Measurements from ENCODE around the gene ZBTB8OS. TPM values are rescaled to one million over a fixed set of nuclear protein-coding genes. Genes with fewer than 3 reads are reported as not detected.

Gene ZBTB8OS
- total RNA-seq, 2 donors from 2014 or later = 12.5 to 22.7 TPM

DNA sequence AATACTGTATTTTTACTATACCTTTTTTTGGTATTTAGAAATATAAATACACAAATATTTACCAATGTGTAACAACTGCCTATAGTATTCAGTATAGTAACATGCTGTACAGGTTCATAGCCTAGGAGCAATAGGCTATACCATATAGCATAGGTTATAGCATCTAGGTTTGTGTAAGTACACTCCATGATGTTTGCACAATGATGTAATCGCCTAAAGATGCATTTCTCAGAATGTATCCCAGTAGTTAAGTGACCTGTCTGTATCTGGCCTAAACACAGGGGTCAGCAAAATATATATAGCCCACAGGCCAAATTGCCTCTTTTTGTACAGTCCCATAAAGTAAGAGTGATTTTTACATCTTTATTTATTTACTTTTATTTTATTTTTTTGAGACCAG, 24.2 kb downstream of the ZBTB8OS start:
- no peak overlapping the region for H3K4me3 ChIP-seq
- no peaks in the 10 kb centered on the region for H3K27me3 ChIP-seq
- H3K36me3 ChIP-seq (replicated peaks in 1 of 2; ENCODE audit: insufficient read depth in 1 of 2, low read depth in 2 of 2) = no peaks in the 10 kb centered on the region
- 93 to 94% methylated on average over 1 of the region's 1 CpG for WGBS, 2 donors
- H3K4me1 ChIP-seq = no peaks in the 10 kb centered on the region
- no peak overlapping the region for H3K27ac ChIP-seq
- TF ChIP-seq, protein P1, sequence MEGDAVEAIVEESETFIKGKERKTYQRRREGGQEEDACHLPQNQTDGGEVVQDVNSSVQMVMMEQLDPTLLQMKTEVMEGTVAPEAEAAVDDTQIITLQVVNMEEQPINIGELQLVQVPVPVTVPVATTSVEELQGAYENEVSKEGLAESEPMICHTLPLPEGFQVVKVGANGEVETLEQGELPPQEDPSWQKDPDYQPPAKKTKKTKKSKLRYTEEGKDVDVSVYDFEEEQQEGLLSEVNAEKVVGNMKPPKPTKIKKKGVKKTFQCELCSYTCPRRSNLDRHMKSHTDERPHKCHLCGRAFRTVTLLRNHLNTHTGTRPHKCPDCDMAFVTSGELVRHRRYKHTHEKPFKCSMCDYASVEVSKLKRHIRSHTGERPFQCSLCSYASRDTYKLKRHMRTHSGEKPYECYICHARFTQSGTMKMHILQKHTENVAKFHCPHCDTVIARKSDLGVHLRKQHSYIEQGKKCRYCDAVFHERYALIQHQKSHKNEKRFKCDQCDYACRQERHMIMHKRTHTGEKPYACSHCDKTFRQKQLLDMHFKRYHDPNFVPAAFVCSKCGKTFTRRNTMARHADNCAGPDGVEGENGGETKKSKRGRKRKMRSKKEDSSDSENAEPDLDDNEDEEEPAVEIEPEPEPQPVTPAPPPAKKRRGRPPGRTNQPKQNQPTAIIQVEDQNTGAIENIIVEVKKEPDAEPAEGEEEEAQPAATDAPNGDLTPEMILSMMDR (IDR thresholded peaks at IDR 0.05) = no peak
- no peak for TF ChIP-seq POLR2A (IDR thresholded peaks at IDR 0.05)
- no peaks in the 10 kb centered on the region for H3K9me3 ChIP-seq
- intact Hi-C loops (cut with DNase I) = no loop called here
- DNase-seq (no peak), ATAC-seq (no peak)

DNA sequence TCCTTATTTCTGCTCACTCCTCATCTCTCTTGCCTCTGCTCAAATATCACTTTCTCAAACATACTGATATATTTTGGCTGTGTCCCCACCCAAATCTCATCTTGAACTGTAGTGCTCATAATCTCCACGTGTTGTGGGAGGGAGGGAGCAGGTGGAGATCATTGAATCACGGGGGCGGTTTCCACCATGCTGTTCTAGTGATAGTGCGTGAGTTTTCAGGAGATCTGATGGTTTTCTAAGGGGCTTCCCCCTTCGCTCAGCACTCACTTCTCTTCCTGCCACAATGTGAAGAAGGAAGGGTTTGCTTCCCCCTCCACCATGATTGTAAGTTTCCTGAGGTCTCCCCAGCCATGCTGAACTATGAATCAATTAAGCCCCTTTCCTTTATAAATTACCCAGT, 26.6 kb downstream of the ZBTB8OS start:
- Histone ChIP-seq H3K36me3 (replicated peaks in 1 of 2; ENCODE audit: insufficient read depth in 1 of 2, low read depth in 2 of 2) (no peaks in the 10 kb centered on the region), H3K4me1 (no peaks in the 10 kb centered on the region), H3K27me3 (no peaks in the 10 kb centered on the region), H3K27ac (no peak overlapping the region), H3K4me3 (no peak overlapping the region), H3K9me3 (no peaks in the 10 kb centered on the region)
- ATAC-seq = no peak
- TF ChIP-seq POLR2A (IDR thresholded peaks at IDR 0.05) = no peak
- TF ChIP-seq, protein P1 (IDR thresholded peaks at IDR 0.05) = no peak
- intact Hi-C loops (cut with DNase I) = no loop called here
- WGBS, 2 donors = 78 to 89% methylated on average over 5 of the region's 5 CpGs
- DNase-seq = no peak

DNA sequence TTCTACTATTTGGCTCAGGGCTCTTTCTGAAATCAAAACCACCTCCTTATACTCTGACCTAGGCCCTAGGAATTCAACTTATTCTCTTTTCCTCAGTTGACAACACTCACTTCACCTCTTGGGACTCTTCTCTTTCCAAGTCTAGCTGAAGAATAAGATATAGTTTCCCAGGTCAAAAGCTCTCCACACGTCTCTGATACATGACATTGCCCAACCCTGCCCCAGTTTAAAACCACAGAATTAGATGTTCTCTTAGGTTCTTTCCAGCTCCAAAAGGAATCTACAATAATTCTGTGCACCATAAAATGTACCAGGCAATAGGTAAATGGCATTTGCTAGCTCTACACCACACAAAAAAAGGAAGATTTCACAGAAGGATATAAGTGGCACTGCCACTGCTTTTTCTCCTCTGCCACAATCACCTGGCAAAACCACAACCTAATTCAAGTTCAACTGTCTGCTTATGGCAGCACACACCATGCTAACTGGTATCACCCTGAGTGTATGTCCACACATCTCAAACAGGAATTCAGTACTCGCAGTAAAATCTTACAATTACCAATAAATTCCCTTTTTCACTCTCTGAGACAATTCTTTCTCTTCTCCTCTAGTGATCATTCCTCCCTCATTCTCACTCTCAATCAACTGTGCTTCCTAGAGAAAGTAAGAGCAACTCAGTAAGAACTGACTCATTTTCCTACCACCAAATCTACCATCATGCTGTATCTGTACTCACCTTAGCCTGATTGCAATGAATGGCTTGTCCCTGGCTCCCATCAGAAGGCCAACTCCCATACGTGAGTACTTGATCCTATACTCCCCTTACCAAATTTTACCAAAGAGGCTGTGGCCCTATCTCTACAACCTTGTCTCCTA, 27.3 kb downstream of the ZBTB8OS start:
- Histone ChIP-seq H3K27me3 (no peaks in the 10 kb centered on the region), H3K4me3 (no peak overlapping the region), H3K36me3 (replicated peaks in 1 of 2; ENCODE audit: insufficient read depth in 1 of 2, low read depth in 2 of 2) (no peaks in the 10 kb centered on the region), H3K4me1 (no peaks in the 10 kb centered on the region), H3K27ac (no peak overlapping the region), H3K9me3 (no peaks in the 10 kb centered on the region)
- TF ChIP-seq POLR2A (IDR thresholded peaks at IDR 0.05) = no peak
- 70 to 79% methylated on average over 3 of the region's 3 CpGs for WGBS, 2 donors
- intact Hi-C loops (cut with DNase I) = no loop called here
- ATAC-seq (no peak), DNase-seq (no peak)

DNA sequence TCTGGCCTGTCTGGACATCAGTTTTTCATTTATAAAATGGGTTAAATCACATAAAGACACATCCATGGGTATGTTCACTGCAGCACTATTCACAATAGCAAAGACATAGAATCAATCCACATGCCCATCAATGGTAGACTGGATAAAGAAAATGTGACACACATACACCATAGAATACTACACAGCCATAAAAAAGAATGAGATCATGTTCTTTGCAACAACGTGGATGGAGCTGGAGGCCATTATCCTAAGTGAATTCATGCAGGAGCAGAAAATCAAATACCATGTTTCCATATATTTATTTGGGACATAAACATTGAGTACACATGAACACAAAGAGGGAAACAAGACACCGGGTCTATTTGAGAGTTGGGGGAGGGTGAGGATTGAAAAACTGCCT, 28.1 kb downstream of the ZBTB8OS start:
- intact Hi-C loops (cut with DNase I) = no loop called here
- ATAC-seq = no peak
- WGBS, 2 donors = 89 to 93% methylated on average over 2 of the region's 2 CpGs

DNA sequence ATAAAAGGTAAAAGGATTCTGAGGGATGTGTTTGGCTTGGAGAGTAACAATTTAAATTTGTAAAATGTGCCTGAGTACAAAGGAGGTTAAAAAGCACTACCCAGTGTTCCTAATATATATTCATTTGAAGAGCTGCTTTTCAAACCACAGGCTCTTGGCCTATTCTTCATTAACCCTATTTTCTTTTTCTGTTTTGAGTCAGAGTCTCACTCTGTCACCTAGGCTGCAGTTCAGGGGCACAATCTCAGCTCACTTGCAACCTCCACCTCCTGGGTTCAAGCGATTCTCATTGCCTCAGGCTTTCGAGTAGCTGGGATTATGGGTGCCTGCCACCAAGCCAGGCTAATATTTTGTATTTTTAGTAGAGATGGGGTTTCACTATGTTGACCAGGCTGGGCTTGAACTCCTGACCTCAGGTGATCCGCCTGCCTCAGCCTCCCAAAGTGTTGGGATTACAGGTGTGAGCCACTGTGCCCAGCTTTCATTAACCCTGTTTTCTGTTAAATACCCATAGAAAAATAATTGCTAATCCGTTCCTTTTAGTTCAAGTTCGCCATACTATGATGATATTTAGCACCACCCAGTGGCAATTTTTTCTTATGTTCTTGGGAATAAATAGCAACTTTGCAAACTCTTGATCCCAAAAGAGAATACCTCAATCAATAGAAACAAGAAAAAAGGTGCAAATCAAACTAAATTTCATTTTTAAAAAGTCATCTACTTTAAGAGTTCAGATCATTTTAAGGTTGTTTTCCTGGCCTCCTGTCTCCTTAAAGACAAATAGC, 30.5 kb downstream of the ZBTB8OS start:
- no peak for DNase-seq
- no peak for TF ChIP-seq POLR2A (IDR thresholded peaks at IDR 0.05)
- TF ChIP-seq, protein P1 (IDR thresholded peaks at IDR 0.05) = peak in 3 of 7 experiments; percentile 13 to 20 (median 15)
- H3K36me3 ChIP-seq (replicated peaks in 1 of 2; ENCODE audit: insufficient read depth in 1 of 2, low read depth in 2 of 2) = no peaks in the 10 kb centered on the region
- H3K4me1 ChIP-seq = no peaks in the 10 kb centered on the region
- 79 to 82% methylated on average over 5 of the region's 5 CpGs for WGBS, 2 donors
- no peak for ATAC-seq
- intact Hi-C loops (cut with DNase I) = no loop called here
- H3K9me3 ChIP-seq = no peaks in the 10 kb centered on the region
- H3K4me3 ChIP-seq = no peak overlapping the region
- H3K27ac ChIP-seq = no peak overlapping the region
- H3K27me3 ChIP-seq = no peaks in the 10 kb centered on the region

More for the DNA sequence above, 28.1 kb downstream of the ZBTB8OS start:
- H3K36me3 ChIP-seq (replicated peaks in 1 of 2; ENCODE audit: insufficient read depth in 1 of 2, low read depth in 2 of 2) = no peaks in the 10 kb centered on the region
- no peaks in the 10 kb centered on the region for H3K27me3 ChIP-seq
- no peak for TF ChIP-seq POLR2A (IDR thresholded peaks at IDR 0.05)
- TF ChIP-seq, protein P1 (IDR thresholded peaks at IDR 0.05) = no peak
- no peaks in the 10 kb centered on the region for H3K4me1 ChIP-seq
- no peaks in the 10 kb centered on the region for H3K9me3 ChIP-seq
- H3K27ac ChIP-seq = no peak overlapping the region
- no peak for DNase-seq
- no peak overlapping the region for H3K4me3 ChIP-seq

Measured in body of pancreas (tissue), 4 donors.